Lung microvascular endothelial cell (primary cell): Measurements from ENCODE around the gene THSD4. TPM values are rescaled to one million over a fixed set of nuclear protein-coding genes. Genes with fewer than 3 reads are reported as not detected.
A peak's percentile ranks its signal among the peaks of the same experiment; 100 is the strongest.

Experiments
- DNase-seq, 2 donors: peaks; one replicate each; pipeline versions ENCODE4 v3.0.0 to v3.0.0-alpha.2; 2010; ENCODE audit warnings: low read depth in 2 of 2
- total RNA-seq: library from RNA; depleted of rRNA; stranded (reverse); fragments of >200 nt; gene quantifications from 2 replicates; pipeline ENCODE4 v1.2.1, GENCODE V29; 2014

The THSD4 gene
- 20.2 and 21.4 TPM in 2 replicates for total RNA-seq

DNA sequence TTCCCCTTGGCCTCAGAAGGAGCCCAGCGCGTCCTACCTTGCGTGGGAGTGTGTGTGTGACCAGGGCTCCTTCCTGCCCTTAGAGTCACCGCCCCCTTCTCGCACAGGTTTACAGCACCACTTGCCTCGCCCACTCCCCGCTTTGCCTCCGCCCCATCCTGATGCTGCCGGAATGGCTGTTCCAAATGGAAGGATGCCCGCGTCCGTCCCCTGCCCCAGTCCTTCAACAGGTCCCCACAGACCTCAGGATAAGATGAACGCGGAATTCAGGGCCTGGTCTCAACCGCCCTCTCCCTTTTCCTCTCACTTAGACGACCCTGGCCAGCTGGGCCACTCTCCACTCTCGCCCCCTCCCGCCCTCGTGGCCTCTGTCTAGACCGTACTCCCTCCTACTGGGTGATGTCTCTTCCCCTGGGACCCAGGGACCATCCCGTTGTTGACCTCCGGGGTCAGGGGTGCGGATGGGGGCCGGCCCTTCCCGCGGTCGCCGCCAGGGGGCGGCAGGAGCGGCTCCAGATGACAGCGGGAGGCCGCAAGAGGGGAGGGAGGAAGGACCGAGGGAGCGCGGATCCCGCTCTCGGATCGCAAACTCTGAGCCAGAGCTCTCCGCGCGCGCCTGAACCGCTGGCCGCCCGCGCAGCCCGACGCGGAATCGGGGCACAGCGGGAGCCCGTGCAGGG, at the start of gene THSD4:
TSS of gene THSD4 (plus strand) at position 585 of the 680 bp plus-strand sequence.
- peak; percentile 71 to 79 for DNase-seq

DNA sequence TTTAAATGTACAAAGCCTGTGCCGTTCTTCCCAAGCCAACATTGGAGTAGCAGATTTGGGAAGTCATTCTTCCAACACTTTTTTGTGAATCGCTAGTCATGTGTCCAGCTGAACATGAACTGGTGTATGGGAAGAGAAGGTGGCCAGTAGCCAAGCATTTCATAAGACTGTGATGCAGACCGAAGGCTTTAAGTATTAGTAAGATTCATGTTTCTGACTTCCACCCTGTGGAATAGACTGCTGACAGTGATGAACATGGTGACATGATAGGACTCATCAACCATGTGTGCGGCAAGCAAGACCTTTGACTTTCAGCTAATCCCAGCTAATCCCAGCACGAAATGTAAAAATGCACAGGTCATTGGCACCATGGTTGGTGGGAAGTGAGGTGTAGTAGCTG, 48.3 kb upstream of the THSD4 start:
- DNase-seq, result no peak

DNA sequence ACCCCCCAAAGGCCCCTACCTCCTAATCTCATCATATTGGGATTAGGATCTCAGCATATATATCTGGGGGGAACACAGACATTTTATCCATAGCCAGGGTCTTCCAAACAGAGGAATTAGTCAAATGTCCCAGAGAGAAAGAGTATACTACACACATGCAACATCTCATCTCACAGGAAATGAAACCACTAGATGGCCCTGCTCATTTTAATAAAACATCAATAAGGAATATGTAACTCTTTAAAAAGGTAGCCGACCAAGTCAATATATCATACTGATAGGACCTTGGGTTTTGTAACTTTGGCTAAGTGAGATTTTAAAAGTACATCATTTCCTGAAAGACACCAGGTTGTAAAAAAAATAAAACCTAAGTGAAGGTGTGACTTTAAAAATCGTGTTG, 45.6 kb upstream of the THSD4 start:
- DNase-seq, result no peak

DNA sequence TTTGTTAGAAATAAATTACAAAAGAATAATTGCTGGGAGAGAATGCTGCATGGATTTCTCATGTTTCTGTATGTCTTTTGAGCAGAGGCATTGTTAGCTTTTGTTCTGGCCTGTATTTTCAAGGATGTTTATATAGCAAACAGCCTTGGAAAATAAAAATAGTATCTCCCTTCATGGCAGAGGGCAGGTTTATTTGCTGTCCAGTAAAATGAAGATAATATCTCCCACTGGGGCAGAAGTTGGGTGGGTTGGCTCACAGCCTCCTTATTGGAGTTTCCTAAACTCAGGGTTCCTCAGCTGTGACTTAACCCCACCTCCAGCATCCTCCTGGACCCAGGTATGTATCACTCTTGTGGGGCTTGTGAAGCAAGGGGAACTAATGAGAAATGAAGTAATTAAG, 43.7 kb upstream of the THSD4 start:
- no peak for DNase-seq

DNA sequence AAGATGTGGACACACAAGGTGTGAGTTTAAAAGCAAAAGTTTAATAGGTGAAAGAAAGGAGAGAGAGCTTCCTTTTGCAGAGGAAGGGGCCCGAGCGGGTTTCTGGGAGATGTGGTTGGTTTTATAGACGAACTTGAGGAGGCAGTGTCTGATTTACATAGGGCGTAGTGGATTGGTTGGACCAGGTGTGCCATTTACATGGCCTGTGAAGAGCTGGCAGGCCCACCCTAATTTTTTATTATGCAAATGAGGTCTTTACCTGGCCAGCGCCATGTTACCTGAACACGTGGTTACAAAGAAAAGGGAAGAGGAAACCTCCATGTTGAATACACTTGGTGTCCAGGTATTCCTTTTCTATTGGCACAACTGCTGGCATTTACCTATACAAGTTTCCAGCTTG, 42.8 kb upstream of the THSD4 start:
- no peak for DNase-seq

DNA sequence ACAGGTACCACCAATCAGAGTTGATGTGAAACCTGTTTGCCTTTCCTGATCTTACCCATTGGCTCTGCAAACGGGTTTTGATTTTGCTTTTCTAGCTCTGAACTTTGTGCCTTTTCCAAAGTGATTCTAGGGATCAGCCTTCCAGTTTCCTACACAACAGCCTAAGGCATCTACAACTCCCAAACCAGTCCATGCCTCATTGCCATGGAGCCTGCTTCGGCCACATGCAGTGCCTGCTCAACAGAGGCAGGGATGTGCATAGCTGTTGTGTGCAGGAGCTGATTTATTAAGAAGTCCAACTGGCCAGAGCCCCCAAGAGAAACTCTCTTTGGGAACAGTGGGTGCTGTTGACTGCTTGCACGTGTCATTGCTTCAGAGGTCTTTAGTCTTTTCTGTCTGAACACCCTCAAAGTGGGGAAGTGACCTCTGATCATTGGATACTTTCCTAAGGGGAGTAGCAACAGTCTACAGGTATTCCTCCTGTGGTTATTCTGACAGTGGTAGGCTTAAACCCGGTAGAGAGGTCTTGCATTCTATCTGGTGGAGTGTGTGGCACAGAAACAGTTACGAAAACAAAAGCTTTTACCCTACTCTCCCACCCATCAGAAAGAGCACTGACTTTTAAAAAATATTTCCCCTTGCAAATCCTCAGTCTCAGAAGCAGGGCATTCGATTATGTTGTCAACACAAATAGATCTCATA, 36.6 kb upstream of the THSD4 start:
- no peak for DNase-seq

DNA sequence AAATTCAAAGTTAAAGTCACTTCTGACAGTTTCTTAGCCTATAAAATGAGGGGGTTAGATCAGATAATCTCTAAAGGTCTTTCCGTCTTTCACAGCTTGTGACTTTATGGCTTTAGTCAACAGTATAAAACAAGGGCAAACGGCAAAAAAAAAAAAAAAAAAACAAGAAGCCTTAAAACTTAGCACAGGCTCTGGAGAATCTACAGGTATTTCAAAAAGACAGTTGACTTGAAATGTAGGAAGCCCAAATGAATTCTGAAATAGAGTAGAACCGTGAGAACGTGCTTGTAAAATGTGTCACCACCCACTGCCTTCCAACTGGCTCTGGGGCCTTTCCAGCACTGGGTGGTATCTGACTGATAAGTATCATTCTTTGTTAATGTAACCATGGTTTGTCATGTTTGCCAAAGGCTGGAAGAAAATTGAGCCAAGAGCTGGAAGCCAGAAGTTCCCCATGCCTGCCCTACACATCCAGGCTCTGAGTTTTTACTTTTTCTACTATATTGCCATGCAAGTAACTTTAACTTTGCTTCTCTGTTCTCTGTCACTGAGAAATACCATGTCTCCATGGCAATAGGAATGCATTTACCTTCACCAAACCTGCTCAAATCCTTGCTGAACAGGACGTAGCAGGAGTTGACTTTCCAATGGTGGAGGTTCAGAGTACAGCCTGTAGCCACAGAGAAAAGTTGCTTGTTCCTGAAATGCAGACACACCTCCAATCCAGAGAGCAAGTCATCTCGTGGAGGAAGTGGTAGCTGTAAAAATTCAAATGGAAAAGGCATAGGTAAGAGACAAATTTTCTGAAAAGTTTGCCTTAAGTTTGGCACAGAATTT, 35.8 kb upstream of the THSD4 start:
- DNase-seq, result peak; percentile 27 to 28

DNA sequence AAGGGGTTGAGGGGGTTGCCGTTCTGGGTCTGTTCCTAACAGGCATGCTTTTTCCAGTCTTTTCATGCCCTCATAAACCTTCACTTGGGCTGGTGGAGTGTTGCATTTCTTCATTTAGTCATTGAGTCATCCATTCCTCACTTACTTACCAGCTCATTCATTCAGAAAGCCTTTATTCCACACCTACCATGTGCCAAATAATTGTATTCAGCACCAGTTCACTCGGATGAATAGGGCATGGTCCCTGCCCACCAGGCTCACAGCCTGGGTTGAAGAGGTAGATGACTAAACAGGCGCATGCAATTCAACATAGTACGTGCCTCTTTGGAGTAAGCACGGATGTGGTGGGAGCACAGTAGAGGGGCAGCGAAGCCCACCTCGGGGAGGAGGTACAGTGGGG, 35.1 kb upstream of the THSD4 start:
- no peak for DNase-seq

DNA sequence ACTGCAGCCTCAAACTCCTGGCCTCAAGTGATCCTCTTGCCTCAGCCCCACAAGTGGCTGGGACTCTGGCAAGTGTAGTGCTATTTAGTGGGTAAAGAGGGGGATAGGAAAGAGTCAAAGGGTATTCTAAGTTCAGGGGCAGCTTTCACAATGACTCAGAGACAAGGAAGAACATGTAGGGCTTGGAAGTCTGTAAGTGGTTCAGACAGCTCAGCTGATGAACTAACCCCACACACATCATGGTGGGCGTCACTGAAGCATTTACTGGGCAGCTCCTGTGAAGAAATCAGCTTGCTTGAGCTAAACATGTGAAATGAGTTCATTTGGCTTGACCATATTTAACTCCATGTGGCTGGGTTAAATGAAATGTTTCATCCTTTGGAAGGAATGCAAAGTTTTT, 34.6 kb upstream of the THSD4 start:
- no peak for DNase-seq

DNA sequence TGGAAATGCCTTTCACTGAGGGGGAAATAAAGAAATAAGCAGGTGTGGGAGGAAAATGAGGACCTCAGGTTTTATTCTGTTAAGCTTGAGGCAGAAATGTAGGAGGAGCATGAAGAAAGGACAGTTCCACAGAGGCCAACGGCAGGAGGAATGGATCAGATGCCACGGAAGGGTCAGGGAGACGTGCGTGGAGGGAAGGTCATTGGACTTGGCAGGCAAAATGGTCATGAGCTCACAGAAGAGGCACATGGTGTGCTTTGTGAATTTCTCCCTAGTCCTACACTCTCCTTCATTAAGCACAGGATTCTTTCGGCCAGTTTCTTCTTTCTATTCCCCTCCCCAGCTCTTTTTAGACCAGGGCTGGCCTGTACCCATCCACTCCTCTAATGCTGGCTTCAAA, 32.5 kb upstream of the THSD4 start:
- peak in 1 of 2 donors; percentile 17 for DNase-seq

DNA sequence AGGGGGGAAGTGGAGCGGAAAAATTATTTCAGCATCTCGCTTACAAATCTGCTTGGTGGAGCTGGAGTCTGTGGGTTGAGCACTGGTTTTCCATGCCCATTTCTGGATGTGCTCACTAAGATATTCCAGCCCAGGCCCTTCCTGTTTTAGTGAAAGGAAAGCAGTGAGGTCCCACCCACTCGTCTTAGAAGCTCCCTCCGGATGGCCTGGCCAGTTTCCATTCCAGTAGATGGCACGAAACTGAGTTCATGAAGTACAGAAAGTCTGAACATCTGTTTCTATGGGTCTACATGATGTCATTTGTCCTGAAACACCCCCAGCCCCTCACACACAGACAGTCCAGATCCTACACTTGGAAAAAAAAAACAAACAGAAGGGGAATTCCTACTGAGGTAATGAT, 31.9 kb upstream of the THSD4 start:
- peak; percentile 60 to 91 for DNase-seq

DNA sequence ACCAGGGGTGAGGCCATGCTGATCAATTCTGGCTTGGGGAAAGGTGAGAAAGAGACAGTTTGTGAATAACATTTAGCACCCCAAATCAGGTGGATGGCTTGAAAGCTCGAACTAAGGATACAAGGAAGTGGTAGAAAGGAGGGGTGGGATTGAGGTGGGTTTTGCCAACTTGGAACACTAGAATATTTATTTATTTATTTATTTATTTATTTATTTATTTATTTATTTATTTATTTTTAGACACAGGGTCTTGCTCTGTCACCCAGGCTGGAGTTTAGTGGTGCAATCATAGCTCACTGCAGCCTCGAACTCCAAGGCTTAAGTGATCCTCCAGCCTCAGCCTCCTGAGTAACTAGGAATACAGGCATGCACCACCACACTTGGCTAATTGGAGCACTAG, 31.0 kb upstream of the THSD4 start:
- no peak for DNase-seq

DNA sequence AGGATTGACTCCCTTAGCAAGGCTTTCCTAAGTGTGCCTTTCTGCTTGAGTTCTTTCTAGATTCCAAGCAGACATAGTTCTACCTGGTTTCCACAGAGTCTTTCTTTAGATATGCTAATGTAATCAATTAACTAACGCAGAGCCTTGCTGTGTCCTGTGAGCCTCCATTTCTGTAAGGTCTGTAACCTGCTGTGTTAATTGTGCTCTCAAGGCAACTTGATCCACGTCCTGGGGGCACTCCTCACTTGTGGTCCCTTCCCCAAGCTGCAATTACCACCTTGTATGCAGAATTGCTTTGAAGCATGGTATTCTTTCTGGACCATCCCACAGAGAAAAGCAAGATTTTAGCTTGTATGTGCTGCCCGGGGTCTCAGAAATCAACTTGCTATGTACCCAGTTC, 29.5 kb upstream of the THSD4 start:
- DNase-seq, result no peak

DNA sequence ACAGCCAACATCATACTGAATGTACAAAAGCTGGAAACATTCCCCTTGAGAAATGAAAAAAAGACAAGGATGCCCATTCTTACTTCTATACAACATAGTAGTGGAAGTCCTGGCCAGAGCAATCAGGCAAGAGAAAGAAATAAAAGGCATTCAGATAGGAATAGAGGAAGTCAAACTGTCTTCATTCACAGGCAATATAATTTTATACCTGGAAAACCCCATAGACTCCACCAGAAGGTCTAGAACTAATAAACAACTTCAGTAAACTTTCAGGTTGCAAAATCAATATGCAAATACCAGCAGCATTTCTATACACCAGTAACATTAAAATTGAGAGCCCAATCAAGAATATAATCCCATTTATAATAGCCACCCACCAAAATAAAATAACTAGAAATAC, 27.1 kb upstream of the THSD4 start:
- DNase-seq, result no peak

DNA sequence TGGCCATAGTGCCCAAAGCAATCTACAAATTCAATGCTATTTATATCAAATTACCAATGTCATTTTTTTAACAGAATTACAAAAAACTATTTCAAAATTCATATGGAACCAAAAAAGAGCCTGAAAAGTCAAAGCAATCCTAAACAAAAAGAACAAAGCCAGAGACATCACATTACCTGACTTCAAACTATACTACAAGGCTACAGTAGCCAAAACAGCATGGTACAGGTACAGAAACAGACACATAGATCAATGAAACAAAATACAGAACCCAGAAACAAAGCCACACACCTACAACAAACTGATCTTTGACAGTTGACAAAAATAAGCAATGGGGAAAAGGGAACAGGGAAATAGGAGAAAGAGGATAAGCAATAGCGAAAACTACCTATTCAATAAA, 26.6 kb upstream of the THSD4 start:
- DNase-seq, result no peak

DNA sequence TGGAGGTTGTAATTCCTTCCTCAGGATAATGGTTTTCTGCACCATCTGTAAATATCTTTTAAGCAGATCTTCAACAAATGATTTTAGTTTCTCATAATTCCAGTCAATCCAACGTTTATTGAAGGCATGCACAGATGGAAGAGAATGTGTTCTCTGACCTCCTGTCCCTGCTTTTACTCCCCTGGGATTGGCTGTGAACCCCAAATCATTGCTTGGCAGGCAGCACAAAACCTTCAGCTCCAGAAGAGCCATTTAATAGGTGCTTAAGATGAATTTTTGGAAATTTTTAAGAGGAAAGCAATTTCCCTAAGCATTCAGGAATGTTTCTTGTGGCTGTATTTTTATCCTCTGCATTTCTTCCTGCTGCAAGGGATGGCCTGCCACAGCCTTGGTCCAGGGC, 25.5 kb upstream of the THSD4 start:
- no peak for DNase-seq

DNA sequence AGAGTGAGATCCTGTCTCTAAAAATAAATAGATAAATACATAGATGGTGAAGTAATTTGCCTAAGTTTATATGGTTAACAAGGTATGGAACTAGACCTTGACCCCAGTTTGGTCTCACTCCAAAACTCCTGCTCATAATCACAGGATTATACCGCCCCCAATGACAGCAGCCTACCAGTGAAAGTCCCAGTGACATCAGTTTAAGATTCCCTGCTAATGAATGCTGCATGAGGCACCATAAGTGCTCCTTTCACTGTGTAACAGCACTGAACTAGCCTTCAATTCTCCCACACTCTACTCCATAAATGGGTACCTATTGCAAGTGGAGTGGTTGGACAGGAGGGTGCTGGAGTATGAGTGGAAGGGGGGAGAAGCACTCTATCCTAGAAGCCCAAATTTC, 23.7 kb upstream of the THSD4 start:
- DNase-seq, result no peak

DNA sequence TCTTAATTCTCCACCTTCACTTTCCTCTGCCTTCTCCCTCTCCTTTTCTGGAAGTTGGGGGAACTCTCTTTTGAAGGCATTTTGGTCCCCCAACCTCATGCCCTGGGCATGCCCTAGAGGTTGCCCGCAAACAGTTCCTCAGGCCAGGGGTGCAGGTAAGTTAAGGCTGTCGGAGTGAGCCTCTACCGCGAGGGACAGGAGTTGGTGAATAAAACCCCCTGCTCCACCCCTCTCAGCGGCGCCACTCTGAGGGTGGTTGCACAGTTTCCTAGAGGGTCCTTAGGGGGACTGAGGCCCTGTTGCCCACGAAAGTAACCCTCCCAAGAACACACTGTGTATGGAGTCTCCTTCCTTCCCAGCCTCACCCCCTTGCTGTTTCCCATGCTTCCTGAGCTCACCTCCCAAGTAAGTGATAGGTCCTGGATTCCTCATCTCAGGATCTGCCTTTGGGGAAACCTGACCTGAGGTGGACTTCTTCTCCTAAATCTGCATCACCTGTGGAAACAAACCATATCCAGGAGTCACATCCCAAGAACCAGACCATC, 23.1 kb upstream of the THSD4 start:
- DNase-seq, result no peak

DNA sequence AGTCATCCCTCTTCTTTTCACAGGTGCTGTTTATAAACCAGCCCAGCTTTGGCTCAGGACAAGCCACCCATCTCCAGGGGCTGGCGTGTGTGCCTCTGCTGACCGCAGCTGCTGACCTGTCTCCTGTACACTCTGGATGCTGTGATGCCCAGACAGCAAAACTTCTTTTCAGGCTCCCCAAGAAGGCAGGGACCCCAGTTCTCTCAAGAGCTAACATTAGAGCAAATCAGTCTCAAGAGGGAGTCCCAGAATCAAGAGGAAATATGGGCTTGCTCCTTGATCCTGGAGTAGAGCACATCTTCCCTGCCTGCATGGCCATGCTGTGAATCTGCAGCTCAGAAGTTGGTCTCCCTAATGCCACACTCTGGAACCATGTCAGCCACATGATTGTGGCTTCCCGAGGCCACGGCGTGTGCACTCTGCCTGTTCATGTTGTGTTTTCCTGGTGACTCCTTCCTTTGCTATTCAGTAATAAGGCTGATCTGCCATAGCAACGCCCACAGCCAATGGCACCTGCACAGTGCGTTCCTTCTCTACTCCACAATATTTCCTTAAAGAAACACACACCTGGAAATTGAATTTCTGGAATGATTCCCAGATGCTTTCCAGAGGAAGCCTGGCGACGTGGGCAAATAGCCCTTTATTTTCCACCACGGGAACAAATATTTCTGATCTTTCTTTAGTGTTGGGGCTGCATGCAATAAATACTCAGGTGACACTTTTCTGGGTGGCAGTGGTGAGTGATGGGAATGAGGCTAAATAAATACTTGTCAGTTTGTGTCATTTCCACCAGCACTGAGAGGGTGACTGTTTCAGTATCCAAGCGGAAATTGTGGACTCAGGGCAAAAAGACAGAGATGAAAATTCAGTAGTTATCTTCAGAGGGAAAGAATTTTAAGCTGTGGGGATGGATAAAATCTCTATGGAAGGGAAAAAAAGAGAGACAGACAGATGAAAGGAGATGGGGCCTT, 21.9 kb upstream of the THSD4 start:
- DNase-seq, result peak; percentile 77 to 79

DNA sequence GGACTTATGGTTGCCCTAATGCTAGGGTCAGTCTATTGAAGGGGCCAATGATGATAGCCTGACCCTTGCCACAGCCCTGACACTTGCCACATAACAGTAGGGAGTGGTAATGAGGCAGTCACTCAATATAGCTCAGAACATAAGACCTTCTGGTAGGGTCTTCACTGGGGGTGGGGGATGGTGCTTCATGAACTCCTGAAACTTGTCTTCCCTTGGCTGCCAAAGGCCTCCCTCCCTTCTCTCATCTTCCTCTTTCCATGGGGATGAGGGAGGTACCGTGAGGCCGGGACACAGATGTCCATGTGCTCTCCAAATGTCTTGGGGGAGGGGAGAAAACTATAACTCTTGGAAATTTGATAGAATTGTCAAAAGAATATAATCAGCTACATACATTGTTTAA, 21.1 kb upstream of the THSD4 start:
- no peak for DNase-seq

DNA sequence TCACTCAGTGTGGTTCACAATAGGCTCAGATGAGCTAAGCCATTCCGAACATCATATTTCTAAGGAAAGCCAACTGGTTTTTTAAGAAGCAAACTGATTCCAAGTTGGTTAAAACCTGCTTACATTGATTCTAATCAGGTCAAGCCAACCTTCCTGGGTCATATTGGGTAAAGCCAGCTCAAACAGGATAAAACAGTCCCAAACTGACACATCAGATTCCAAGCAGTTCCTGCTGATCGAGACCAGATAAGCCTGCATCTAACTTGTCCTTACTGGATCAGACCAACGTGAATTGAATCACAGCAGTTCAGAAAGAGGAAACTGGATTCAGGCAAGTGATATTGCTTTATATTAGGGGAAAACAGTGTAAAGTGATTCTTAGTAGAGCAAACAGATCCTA, 18.6 kb upstream of the THSD4 start:
- peak; percentile 13 to 78 for DNase-seq
